ENCODE data around the gene PNPLA3. TPM values are rescaled to one million over a fixed set of nuclear protein-coding genes. Genes with fewer than 3 reads are reported as not detected.
A peak's percentile ranks its signal among the peaks of the same experiment; 100 is the strongest.
"Not testable (repeated sequence)": the region's sequence is repeated elsewhere in the genome, so short reads cannot be mapped to it uniquely, and the experiment has no call there.

The PNPLA3 gene
- total RNA-seq, 6 donors from 2014 or later = 0.59 to 6.3 (median 4.5) TPM

GRCh38 chr22:43900206-43900605 lies 23.4 kb upstream of the PNPLA3 start:
- H3K27me3 ChIP-seq = no peaks in the 10 kb centered on the region
- no peak overlapping the region for H3K27ac ChIP-seq
- ATAC-seq (ENCODE audit: low FRiP score in 2 of 2) = no peak
- 46 to 53% methylated on average over 4 to 7 of the region's 7 CpGs for WGBS, 2 donors
- H3K4me3 ChIP-seq = no peak overlapping the region
- H3K9me3 ChIP-seq = no peaks in the 10 kb centered on the region
- TF ChIP-seq CTCF (IDR thresholded peaks at IDR 0.05) (no peak), POLR2A (IDR thresholded peaks at IDR 0.05) (no peak), EP300 (IDR thresholded peaks at IDR 0.05) (no peak), POLR2AphosphoS5 (IDR thresholded peaks at IDR 0.05) (no peak)
- no peaks in the 10 kb centered on the region for H3K4me1 ChIP-seq
- H3K36me3 ChIP-seq = no peaks in the 10 kb centered on the region
- no peak for DNase-seq

- DNase-seq (no peak), ATAC-seq (ENCODE audit: low FRiP score in 2 of 2) (peak in 1 of 2 donors; percentile 67)
- TF ChIP-seq POLR2A (IDR thresholded peaks at IDR 0.05) (no peak), EP300 (IDR thresholded peaks at IDR 0.05) (no peak), POLR2AphosphoS5 (IDR thresholded peaks at IDR 0.05) (no peak), CTCF (IDR thresholded peaks at IDR 0.05) (no peak)
- Histone ChIP-seq H3K27me3 (no peaks in the 10 kb centered on the region), H3K9me3 (no peaks in the 10 kb centered on the region), H3K4me1 (no peaks in the 10 kb centered on the region), H3K27ac (no peak overlapping the region), H3K36me3 (no peaks in the 10 kb centered on the region), H3K4me3 (no peak overlapping the region)
- 50 to 68% methylated on average over 4 to 5 of the region's 5 CpGs for WGBS, 2 donors
Observed at GRCh38 chr22:43901976-43902643, 21.5 kb upstream of the PNPLA3 start.

DNA sequence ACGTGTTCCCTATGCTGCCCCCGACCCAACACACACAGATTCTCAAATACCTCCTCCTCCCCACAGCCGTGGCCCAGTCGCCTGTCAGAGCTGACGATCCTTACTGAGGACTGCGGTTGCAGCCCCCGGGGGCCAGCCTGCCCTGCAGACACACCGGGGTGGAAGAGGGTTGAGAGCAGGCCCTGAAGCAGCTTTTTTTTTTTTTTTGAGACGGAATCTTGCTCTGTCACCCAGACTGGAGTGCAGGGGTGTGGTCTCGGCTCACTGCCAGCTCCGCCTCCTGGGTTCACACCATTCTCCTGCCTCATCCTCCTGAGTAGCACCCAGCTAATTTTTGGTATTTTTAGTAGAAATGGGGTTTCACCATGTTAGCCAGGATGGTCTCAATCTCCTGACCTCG lies 20.6 kb upstream of the PNPLA3 start:
- 60 to 61% methylated on average over 7 to 12 of the region's 12 CpGs for WGBS, 2 donors
- H3K27me3 ChIP-seq; H3K27ac ChIP-seq; H3K4me3 ChIP-seq; DNase-seq; H3K36me3 ChIP-seq; H3K9me3 ChIP-seq; ATAC-seq (ENCODE audit: low FRiP score in 2 of 2); H3K4me1 ChIP-seq: not testable (repeated sequence)

- TF ChIP-seq CTCF (IDR thresholded peaks at IDR 0.05) = peak in 1 of 6 experiments; percentile 24
- H3K9me3 ChIP-seq; H3K4me3 ChIP-seq; H3K36me3 ChIP-seq; DNase-seq; ATAC-seq (ENCODE audit: low FRiP score in 2 of 2); H3K27ac ChIP-seq; H3K27me3 ChIP-seq; H3K4me1 ChIP-seq: not testable (repeated sequence)
- WGBS, 2 donors = 35 to 36% methylated on average over 7 to 8 of the region's 12 CpGs
Observed at GRCh38 chr22:43904412-43904811, 19.2 kb upstream of the PNPLA3 start.

GRCh38 chr22:43905681-43906080 lies 17.9 kb upstream of the PNPLA3 start:
- WGBS, 2 donors = 43 to 55% methylated on average over 7 of the region's 7 CpGs
- Histone ChIP-seq H3K36me3 (no peaks in the 10 kb centered on the region), H3K4me3 (no peak overlapping the region), H3K9me3 (no peaks in the 10 kb centered on the region), H3K27me3 (no peaks in the 10 kb centered on the region), H3K27ac (no peak overlapping the region), H3K4me1 (no peaks in the 10 kb centered on the region)
- DNase-seq (no peak), ATAC-seq (ENCODE audit: low FRiP score in 2 of 2) (no peak)
- TF ChIP-seq EP300 (IDR thresholded peaks at IDR 0.05) = no peak

DNA sequence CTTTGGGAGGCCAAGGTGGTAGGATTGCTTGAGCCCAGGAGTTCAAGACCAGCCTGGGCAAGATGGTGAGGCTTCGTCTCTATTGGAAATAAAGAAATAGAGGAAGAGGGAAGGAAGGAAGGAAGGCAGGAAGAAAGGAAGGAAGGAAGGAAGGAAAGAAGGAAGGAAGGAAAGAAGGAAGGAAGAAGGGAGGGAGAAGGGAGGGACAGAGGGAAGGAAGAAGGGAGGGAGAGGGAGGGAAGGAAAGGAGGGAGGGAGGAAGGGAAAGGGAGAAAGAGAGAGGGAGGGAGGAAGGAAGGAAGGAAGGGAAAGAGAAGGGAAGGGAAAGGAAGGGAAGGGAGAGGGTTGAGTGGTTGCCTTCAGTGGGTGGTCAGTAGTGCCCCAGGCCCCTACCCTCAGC lies 13.9 kb upstream of the PNPLA3 start:
- Histone ChIP-seq H3K27ac (no peak overlapping the region), H3K4me1 (no peaks in the 10 kb centered on the region), H3K9me3 (no peaks in the 10 kb centered on the region), H3K4me3 (no peak overlapping the region), H3K27me3 (no peaks in the 10 kb centered on the region), H3K36me3 (no peaks in the 10 kb centered on the region)
- TF ChIP-seq POLR2AphosphoS5 (IDR thresholded peaks at IDR 0.05) (no peak), CTCF (IDR thresholded peaks at IDR 0.05) (no peak), EP300 (IDR thresholded peaks at IDR 0.05) (no peak), POLR2A (IDR thresholded peaks at IDR 0.05) (no peak)
- DNase-seq = no peak
- no peak for ATAC-seq (ENCODE audit: low FRiP score in 2 of 2)
- WGBS, 2 donors = 61 to 84% methylated on average over 1 of the region's 1 CpG

Data from upper lobe of left lung (tissue), 6 donors.